KMS-11 (cell line): Measurements from ENCODE around the gene ACP4.
"Not testable (repeated sequence)": the region's sequence is repeated elsewhere in the genome, so short reads cannot be mapped to it uniquely, and the experiment has no call there.

Experiments used
- H2AFZ ChIP-seq: fragments of 200-600 bp; sonication (generic); 2 replicates; pipeline ENCODE4 v1.6.1; 2016; ENCODE audit warnings: antibody characterized with exemption, mixed run types, low read depth
- H3K27ac ChIP-seq: fragments of 200-600 bp; sonication (generic); 2 replicates; pipeline ENCODE4 v1.6.1; 2016; ENCODE audit warnings: mild to moderate bottlenecking, mixed run types
- H3K27me3 ChIP-seq: fragments of 200-600 bp; sonication (generic); 2 replicates; pipeline ENCODE4 v1.6.1; 2017; ENCODE audit warnings: mild to moderate bottlenecking, low read depth, mixed run types, moderate library complexity; ENCODE audit not compliant: insufficient read depth
- H3K36me3 ChIP-seq: fragments of 200-600 bp; sonication (generic); 2 replicates; pipeline ENCODE4 v1.6.1; 2017; ENCODE audit warnings: mild to moderate bottlenecking, mixed run types; ENCODE audit not compliant: insufficient read depth
- H3K4me1 ChIP-seq: fragments of 200-600 bp; sonication (generic); 2 replicates; pipeline ENCODE4 v1.6.1; 2016; ENCODE audit warnings: mild to moderate bottlenecking, low read depth, mixed run types; ENCODE audit not compliant: poor library complexity, severe bottlenecking
- H3K4me2 ChIP-seq: fragments of 200-600 bp; sonication (generic); 2 replicates; pipeline ENCODE4 v1.7.0; 2016; ENCODE audit warnings: mild to moderate bottlenecking, mixed run types
- H3K4me3 ChIP-seq: fragments of 200-600 bp; sonication (generic); IDR thresholded peaks from 2 replicates; pipeline ENCODE4 v1.6.1; 2017; ENCODE audit warnings: low read depth, low read length, mixed read lengths; ENCODE audit not compliant: insufficient read depth
- H3K79me2 ChIP-seq: fragments of 200-600 bp; sonication (generic); 2 replicates; pipeline ENCODE4 v1.6.1; 2016; ENCODE audit warnings: low read depth, mixed run types; ENCODE audit not compliant: insufficient read depth
- H3K9ac ChIP-seq: fragments of 200-600 bp; sonication (generic); 2 replicates; pipeline ENCODE4 v1.6.1; 2016; ENCODE audit warnings: mild to moderate bottlenecking, mixed run types
- H4K20me1 ChIP-seq: fragments of 200-600 bp; sonication (generic); 2 replicates; pipeline ENCODE4 v1.6.1; 2016; ENCODE audit warnings: mild to moderate bottlenecking, mixed run types; ENCODE audit not compliant: insufficient read depth
- TF ChIP-seq, protein P1 (sequence below): fragments of 200-600 bp; sonication (generic); conservative IDR thresholded peaks from 2 replicates; pipeline ENCODE4 v1.6.1; 2017; ENCODE audit warnings: low read depth, mild to moderate bottlenecking, antibody characterized with exemption, low read length, moderate library complexity, mixed read lengths

The ACP4 gene

DNA sequence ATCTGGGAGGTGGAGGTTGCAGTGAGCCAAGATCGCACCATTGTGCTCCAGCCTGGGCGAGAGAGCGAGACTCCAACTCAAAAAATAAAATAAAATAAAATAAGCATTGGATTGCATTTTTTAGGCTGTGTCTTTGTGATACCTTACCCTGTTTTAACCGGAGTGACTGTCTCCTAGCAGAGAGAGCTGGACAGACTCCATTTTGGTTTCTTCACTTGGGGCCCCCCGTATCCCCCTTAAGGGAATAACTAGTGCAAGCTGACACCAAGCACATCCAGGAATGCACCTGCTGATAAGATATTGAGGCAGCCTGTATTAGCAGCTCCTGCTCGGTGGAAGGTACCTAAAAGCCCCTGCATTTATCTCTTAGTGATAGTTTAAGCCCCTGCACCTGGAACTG, 40.7 kb upstream of the ACP4 start:
- H3K27me3 ChIP-seq, result peaks cover 39% of the 10 kb centered on the region
- H3K79me2 ChIP-seq, result no peaks in the 10 kb centered on the region
- no peak overlapping the region for H3K9ac ChIP-seq
- no peaks in the 10 kb centered on the region for H3K36me3 ChIP-seq
- TF ChIP-seq, protein P1, sequence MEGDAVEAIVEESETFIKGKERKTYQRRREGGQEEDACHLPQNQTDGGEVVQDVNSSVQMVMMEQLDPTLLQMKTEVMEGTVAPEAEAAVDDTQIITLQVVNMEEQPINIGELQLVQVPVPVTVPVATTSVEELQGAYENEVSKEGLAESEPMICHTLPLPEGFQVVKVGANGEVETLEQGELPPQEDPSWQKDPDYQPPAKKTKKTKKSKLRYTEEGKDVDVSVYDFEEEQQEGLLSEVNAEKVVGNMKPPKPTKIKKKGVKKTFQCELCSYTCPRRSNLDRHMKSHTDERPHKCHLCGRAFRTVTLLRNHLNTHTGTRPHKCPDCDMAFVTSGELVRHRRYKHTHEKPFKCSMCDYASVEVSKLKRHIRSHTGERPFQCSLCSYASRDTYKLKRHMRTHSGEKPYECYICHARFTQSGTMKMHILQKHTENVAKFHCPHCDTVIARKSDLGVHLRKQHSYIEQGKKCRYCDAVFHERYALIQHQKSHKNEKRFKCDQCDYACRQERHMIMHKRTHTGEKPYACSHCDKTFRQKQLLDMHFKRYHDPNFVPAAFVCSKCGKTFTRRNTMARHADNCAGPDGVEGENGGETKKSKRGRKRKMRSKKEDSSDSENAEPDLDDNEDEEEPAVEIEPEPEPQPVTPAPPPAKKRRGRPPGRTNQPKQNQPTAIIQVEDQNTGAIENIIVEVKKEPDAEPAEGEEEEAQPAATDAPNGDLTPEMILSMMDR, result no peak
- H3K4me3 ChIP-seq, result no peak overlapping the region
- no peak overlapping the region for H3K4me2 ChIP-seq
- no peaks in the 10 kb centered on the region for H3K4me1 ChIP-seq
- H2AFZ ChIP-seq, result no peak overlapping the region
- H4K20me1 ChIP-seq, result no peaks in the 10 kb centered on the region
- H3K27ac ChIP-seq, result no peak overlapping the region

DNA sequence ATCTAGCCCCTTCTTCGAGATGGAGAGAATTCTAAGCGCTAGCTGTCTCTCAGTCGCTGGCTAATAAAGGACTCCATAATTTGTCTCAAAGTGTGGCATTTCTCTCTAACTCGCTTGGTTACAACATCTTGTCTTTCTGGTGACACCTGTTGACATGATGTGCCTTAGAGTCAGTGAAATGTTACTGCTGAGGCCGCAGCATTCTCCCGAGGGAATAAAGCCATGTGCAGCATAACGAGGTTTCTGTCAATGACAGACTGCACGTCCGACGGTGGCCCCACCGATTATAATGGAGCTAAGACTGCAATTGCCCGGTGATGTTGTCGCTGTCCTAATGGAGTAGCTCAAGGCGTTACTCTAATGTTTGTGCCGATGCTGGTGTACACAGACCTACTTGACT, 40.2 kb upstream of the ACP4 start:
- H2AFZ ChIP-seq, result no peak overlapping the region
- H3K4me1 ChIP-seq, result no peaks in the 10 kb centered on the region
- H3K4me2 ChIP-seq, result no peak overlapping the region
- H3K36me3 ChIP-seq, result no peaks in the 10 kb centered on the region
- H4K20me1 ChIP-seq, result no peaks in the 10 kb centered on the region
- no peak overlapping the region for H3K4me3 ChIP-seq
- H3K27me3 ChIP-seq, result peaks cover 44% of the 10 kb centered on the region
- no peak overlapping the region for H3K27ac ChIP-seq
- no peak overlapping the region for H3K9ac ChIP-seq
- TF ChIP-seq, protein P1, result no peak
- no peaks in the 10 kb centered on the region for H3K79me2 ChIP-seq

DNA sequence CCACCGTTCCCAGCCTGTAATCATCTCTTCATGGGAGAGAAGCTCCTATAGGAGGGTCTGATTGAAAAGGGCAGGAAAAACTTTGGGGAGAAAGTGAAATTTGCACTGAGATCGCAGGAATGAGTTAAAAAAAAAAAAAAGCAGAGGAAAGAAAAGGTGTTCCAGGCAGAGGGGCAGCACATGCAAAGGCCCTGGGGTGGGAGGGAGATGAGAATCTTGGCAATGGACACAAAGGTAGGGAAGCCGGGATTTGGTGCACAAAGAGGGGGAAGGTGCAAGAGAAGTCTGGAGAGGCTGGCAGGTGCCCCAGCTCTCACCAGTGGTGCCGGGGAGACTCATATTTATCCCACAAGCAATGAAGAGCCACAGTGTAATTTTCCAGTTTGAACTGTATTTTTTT, 36.3 kb upstream of the ACP4 start:
- H3K4me2 ChIP-seq, result no peak overlapping the region
- no peaks in the 10 kb centered on the region for H3K79me2 ChIP-seq
- no peaks in the 10 kb centered on the region for H4K20me1 ChIP-seq
- H3K36me3 ChIP-seq, result no peaks in the 10 kb centered on the region
- H3K9ac ChIP-seq, result no peak overlapping the region
- no peak overlapping the region for H2AFZ ChIP-seq
- TF ChIP-seq, protein P1, result no peak
- no peak overlapping the region for H3K27ac ChIP-seq
- H3K27me3 ChIP-seq, result peaks cover 38% of the 10 kb centered on the region
- no peaks in the 10 kb centered on the region for H3K4me1 ChIP-seq
- no peak overlapping the region for H3K4me3 ChIP-seq

DNA sequence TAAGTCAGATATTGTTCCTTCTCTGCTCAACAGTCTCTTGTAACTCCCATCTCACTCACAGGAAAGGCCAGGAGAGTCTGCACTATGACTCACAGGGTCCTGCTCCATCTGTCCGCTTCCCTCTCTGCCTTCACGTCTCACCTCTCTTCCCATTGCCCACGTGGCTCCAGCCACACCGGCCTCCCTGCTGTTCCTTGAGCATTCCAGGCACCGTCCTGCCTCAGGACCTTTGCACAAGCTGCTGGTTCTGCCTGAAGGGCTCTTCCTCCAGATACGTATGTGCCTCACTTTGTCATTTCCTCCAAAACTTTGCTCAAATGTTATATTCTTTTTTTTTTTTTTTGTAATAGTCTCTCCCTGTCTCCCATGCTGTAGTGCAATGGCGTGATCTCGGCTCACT, 34.0 kb upstream of the ACP4 start:
- not testable (repeated sequence) for H2AFZ ChIP-seq, H4K20me1 ChIP-seq, H3K4me2 ChIP-seq, H3K36me3 ChIP-seq, H3K9ac ChIP-seq, H3K4me3 ChIP-seq, H3K4me1 ChIP-seq, H3K27ac ChIP-seq, H3K79me2 ChIP-seq
- H3K27me3 ChIP-seq, result peaks cover 21% of the 10 kb centered on the region; the same call in 1 of the 2 replicates

DNA sequence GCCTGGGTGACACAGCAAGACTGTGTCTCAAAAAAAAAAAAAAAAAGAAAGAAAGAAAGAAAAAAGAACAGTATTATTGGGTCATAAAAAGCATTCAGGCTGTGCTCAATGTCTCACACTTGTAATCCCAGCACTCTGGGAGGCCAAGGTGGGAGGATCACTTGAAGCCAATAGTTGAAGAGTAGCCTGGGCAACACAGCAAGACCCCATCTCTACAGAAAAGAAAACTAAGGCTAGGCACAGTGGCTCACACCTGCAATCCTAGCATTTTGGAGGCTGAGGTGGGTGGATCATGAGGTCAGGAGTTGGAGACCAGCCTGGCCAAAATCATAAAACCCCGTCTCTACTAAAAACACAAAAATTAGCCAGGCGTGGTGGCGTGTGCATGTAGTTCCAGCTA, 32.6 kb upstream of the ACP4 start:
- not testable (repeated sequence) for H3K4me1 ChIP-seq, H3K79me2 ChIP-seq, H3K9ac ChIP-seq, H3K4me2 ChIP-seq, H4K20me1 ChIP-seq, H3K4me3 ChIP-seq, H3K27ac ChIP-seq, H2AFZ ChIP-seq, H3K36me3 ChIP-seq
- peaks cover 29% of the 10 kb centered on the region; the same call in 1 of the 2 replicates for H3K27me3 ChIP-seq

DNA sequence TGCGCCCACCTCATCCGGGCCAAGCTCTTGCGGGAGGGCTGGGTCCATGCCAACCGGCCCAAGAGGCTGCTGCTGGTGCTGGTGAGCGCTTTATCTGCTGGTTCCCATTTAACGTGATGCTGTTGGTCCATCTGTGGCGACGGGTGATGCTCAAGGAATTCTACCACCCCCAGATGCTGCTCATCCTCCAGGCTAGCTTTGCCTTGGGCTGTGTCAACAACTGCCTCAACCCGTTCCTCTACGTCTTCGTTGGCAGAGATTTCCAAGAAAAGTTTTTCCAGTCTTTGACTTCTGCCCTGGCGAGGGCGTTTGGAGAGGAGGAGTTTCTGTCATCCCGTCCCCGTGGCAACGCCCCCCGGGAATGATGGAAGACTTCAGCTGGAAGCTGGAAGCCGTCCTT, 31.1 kb upstream of the ACP4 start:
- H3K4me2 ChIP-seq, H3K9ac ChIP-seq, H2AFZ ChIP-seq, H3K79me2 ChIP-seq, H3K36me3 ChIP-seq, H4K20me1 ChIP-seq, H3K4me3 ChIP-seq, H3K4me1 ChIP-seq, H3K27ac ChIP-seq: not testable (repeated sequence)
- peaks cover 36% of the 10 kb centered on the region for H3K27me3 ChIP-seq
